ENCODE data around the gene CTSK.

CTSK gene

DNA sequence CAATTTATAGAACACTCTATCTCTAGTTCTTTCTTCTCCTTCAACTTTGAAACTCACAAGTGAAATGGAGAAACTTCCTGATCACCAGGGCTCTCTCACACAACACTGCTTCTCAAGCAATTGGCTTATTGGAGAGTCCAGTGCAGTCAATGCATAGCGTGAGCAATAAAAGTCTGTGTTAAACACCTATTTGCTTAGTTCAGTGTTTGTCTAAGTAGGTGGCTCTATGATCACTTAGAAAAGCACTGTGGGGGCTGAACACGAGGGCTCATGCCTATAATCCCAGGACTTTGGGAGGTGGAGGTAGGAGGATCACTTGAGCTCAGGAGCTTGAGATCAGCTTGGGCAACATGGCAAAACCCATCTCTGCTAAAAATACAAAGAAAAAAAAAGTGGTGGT, 54.6 kb downstream of the CTSK start:
- DNase-seq: no peak

DNA sequence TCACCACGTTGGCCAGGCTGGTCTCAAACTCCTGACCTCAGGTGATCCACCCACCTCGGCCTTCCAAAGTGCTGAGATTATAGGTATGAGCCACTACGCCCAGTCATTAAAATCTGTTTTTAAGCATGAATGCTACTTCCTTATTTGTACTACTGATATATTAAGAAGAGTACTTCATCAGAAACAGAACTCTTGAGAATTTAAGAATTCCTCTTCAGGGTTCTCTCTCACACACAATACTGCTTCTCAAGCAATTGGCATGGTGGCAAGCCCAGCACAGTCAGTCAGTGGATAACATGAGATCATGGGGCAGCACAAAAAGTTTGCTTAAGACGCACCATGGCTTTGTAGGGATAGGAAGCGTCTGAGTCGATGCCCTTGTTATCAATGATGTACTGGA, 56.6 kb downstream of the CTSK start:
- DNase-seq: no peak

DNA sequence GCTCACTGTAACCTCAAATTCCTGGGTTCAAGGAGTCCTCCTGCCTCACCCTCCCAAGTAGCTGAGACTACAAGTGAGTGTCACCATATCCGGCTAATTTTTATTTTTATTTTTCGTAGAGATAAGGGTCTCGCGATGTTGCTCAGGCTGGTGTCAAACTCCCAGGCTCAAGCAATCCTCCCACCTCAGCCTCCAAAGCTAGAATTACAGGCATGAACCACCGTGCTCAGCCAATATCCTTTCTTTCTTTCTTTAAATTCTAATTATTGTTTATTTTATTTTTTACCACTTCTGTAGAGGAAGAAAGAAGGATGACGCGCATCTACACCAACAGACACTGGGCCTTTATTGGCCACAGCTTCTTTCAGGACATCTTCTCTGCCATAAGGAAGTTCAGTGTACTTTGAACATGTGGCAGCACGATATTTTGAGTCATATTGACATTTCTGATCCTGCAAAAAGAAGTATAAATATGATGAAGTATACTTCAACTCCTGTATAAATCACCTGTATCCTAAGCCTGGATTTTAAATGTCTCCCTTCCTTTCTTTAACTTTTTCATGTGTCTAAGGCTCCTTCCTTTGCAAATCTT, 58.2 kb downstream of the CTSK start:
- DNase-seq: no peak

- no peak for DNase-seq
Observed at GRCh38 chr1:150748878-150749719, 59.0 kb downstream of the CTSK start.

All from hippocampal formation (tissue), 2 donors.